Epithelial cell of proximal tubule (primary cell): ENCODE measurements around the gene SLC8A2. TPM values are rescaled to one million over a fixed set of nuclear protein-coding genes. Genes with fewer than 3 reads are reported as not detected.
A peak's percentile ranks its signal among the peaks of the same experiment; 100 is the strongest.

Experiments used
- DNase-seq: peaks from one replicate; pipeline ENCODE4 v3.0.0-alpha.2; 2011; ENCODE audit warnings: low read depth
- H3K4me3 ChIP-seq: 2 replicates; pipeline ENCODE4 v1.5.1; 2011; ENCODE audit warnings: low read depth, mild to moderate bottlenecking, low read length
- total RNA-seq: library from RNA; depleted of rRNA; stranded (reverse); fragments of >200 nt; gene quantifications from 2 replicates; pipeline ENCODE4 v1.2.3, GENCODE V29; 2015
- TF ChIP-seq, protein P1 (sequence below): conservative IDR thresholded peaks from 2 replicates; pipeline ENCODE4 v1.5.1; 2012; ENCODE audit warnings: low read depth, mild to moderate bottlenecking, low read length

The SLC8A2 gene
- total RNA-seq, 1 donor from 2014 or later = not detected

DNA sequence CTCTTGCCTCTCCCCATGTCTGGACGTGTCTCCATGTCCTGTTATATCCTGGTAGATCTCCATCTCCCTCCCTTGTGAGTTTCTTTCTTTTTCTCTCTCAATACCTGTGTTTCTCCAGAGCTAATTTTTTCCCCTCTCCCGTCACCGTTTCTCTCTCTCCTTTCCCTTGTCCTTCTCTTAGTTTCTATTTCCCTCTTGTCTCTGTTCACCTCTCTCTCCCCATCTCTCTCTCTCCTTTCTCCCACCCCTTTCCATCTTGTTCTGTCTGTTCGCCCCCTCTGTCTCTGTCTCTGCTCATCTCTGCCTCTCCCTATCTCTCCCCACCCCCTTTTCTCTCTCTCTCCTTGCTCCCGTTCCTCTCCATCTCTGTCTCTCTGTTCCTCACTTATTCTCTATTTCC lies 13.0 kb downstream of the SLC8A2 start:
- TF ChIP-seq, protein P1, sequence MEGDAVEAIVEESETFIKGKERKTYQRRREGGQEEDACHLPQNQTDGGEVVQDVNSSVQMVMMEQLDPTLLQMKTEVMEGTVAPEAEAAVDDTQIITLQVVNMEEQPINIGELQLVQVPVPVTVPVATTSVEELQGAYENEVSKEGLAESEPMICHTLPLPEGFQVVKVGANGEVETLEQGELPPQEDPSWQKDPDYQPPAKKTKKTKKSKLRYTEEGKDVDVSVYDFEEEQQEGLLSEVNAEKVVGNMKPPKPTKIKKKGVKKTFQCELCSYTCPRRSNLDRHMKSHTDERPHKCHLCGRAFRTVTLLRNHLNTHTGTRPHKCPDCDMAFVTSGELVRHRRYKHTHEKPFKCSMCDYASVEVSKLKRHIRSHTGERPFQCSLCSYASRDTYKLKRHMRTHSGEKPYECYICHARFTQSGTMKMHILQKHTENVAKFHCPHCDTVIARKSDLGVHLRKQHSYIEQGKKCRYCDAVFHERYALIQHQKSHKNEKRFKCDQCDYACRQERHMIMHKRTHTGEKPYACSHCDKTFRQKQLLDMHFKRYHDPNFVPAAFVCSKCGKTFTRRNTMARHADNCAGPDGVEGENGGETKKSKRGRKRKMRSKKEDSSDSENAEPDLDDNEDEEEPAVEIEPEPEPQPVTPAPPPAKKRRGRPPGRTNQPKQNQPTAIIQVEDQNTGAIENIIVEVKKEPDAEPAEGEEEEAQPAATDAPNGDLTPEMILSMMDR = no peak

DNA sequence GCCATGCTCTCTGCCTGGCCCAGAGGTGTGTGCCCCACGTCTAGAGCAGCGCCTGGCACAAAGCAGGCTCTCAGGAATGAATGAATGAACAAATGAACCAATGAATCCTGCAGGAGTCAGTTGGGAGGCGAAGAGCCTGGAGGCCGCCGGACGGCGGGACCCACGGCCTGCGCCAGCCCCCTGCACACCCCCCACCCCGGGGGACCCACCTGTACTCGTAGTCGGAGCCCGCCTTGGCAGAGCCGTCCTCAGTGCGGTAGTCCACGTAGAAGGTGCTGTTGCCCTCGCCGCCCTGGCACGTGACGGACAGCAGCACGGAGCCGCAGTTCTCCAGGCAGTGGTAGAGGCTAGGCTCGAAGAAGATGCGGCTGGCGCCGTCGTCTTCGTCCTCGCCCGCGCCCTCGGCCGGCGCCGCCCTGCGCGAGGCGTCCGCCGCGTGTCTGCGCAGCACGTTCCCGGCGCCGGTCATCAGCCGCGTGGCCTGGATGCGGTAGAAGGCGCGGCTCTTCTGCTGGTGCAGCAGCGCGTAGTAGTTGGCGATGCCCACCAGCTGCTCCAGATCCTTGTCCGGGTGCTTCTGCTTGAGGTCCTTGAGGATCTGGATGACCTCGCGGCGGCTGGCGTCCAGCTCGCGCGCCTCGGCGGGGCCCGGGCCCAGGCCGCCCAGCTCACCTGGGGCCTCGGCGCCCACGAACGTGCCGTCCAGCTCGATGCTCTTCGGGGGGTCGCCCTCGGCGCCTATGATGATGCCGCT lies 14.8 kb downstream of the SLC8A2 start:
- DNase-seq = no peak
- no peak overlapping the region for H3K4me3 ChIP-seq
- TF ChIP-seq, protein P1 = no peak

More for the DNA sequence above, 13.0 kb downstream of the SLC8A2 start:
- no peak overlapping the region for H3K4me3 ChIP-seq
- DNase-seq = no peak

DNA sequence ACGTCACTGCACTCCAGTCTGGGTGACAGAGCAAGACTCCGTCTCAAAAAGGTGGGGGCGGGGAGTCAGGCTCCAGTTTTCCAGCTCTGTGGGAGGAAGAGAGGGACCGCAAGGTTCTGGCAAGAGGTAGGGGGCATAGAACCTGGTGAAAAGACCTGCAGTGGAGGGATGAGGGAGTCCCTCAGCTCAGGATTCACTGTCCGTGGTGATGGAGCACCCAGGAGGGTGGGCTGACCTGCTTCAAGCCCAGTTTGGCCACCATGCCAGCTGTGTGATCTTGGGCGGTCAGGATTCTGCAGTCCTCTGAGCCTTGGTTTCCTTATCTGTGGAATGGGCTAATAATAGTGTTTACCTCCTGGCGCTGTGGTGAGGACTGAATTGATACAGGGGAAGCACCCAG lies 21.2 kb downstream of the SLC8A2 start:
- no peak overlapping the region for H3K4me3 ChIP-seq
- TF ChIP-seq, protein P1 = no peak
- no peak for DNase-seq

DNA sequence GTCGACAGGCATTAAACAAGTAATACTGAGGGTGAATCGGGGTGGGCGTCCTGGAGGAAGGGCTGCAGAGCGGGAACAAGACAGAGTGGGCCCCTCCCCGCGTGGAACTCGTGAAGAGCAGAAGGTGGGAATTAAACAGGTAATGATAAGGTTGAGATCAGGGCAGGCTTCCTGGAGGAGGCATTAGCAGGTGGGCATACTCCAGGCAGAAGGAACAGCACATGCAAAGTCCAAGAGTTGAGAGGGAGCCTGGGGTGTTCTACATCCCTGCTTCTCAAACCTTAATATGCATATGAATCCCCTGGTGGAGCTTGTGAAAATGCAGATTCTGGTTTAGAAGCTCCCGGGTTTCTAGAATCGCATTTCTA lies 23.3 kb downstream of the SLC8A2 start:
- H3K4me3 ChIP-seq = no peak overlapping the region
- DNase-seq = no peak
- TF ChIP-seq, protein P1 = no peak

DNA sequence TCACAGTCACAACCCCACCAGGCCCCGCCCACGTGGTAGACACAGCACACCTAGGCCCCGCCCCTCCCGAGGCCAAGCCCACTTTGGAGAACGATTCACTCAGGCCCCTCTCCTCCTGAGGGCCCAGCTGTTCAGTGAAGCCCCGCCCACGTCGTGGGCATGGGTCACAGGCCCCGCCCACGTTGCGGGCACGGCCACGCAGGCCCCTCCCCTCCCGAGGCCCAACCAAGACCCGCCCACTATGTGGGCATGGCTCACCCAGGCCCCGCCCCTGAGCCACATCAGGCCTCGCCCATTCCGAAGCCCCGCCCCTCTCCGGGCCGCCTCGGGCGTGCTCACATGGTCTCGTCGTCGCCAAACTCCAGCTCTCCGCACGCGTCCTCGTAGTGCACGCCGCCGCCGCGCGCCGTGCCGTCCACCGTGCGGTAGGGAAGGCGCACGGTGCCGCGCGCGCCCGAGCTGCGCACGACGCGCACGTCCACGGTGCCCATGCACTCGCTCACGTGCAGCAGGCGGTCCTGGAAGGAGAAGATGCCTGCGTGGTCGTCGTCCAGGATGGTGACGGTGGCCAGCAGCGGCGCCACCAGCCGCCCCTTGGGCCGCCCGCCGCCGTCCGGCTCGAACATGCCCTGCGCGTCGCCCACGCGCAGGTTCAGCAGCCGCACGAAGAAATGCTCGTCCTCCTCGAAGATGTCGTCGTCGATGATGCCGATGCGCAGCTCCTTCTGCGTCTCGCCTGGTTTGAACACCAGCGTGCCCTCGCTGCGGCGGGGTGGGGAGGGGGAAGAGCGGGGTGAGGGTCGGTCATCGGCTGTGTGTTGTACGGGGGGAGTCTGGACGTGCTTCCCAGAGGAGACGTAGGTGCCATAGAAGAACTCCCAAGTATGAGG lies 24.0 kb downstream of the SLC8A2 start:
- no peak for DNase-seq
- H3K4me3 ChIP-seq = peak overlapping the region; percentile 41
- TF ChIP-seq, protein P1 = no peak

DNA sequence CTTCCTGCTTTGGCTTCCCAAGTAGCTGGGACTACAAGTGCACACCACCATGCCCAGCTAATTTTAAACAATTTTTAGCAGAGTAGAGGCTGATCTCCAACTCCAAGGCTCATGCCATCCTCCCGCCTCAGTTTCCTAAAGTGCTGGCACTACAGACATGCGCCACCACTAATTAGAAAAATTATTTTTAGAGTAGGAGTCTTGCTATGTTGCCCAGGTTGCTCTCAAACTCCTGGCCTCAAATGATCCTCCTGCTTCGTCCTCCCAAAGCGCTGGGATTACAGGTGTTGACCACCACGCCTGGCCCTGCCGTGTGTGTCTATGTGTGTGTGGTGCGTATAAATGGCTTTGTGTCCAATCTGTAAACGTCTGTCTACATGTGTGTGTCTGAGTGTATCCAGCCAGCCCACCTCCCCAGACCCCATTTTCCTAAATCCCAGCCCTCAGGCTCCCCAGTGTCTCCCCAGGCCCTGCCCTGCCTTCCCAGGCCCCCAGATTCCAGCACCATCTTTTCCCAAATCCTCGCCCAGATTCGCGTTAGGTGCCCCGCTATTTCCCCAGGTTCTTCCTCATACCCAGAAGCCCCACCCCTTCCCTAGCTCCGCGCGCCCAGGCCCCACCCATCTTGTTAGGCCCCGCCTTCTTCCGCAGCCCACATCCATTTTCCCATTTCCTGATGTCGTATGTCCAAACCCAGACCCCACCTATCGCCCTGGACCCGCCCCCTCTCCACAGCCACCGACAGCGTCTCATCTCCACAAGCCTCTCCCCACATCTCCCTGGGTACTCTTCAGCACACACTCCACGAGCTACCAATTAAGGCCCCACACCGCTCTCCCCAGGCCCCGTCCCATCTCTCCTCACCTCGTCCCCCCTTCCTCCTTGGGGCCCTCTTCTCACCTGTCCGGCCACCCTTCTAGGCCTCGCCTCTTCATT lies 24.9 kb downstream of the SLC8A2 start:
- DNase-seq = no peak
- TF ChIP-seq, protein P1 = no peak
- peak overlapping the region; percentile 41 for H3K4me3 ChIP-seq
